Muscle layer of colon (tissue), 2 donors: ENCODE data around the gene ARHGAP26.
"Not testable (repeated sequence)": the region's sequence is repeated elsewhere in the genome, so short reads cannot be mapped to it uniquely, and the experiment has no call there.

Experiments
- H3K27ac ChIP-seq: one replicate; pipeline ENCODE4 v1.7.0; 2013; ENCODE audit warnings: low read depth, mild to moderate bottlenecking, low read length, moderate library complexity
- H3K27me3 ChIP-seq, 2 donors: one replicate each; pipeline ENCODE4 v1.7.0; 2013; ENCODE audit warnings: low read length in 2 of 2, mild to moderate bottlenecking in 2 of 2; ENCODE audit not compliant: insufficient read depth in 2 of 2, control insufficient read depth in 1 of 2
- H3K36me3 ChIP-seq: one replicate; pipeline ENCODE4 v1.7.0; 2013; ENCODE audit warnings: mild to moderate bottlenecking, low read length; ENCODE audit not compliant: insufficient read depth
- H3K4me1 ChIP-seq: one replicate; pipeline ENCODE4 v1.7.0; 2013; ENCODE audit warnings: mild to moderate bottlenecking, low read length; ENCODE audit not compliant: insufficient read depth
- H3K4me3 ChIP-seq, 2 donors: one replicate each; pipeline ENCODE4 v1.7.0; 2013; ENCODE audit warnings: low read length in 2 of 2, low read depth in 1 of 2, mild to moderate bottlenecking in 1 of 2, moderate library complexity in 1 of 2
- H3K9ac ChIP-seq: one replicate; pipeline ENCODE4 v1.7.0; 2013; ENCODE audit warnings: low read length
- H3K9me3 ChIP-seq: one replicate; pipeline ENCODE4 v1.7.0; 2013; ENCODE audit warnings: mild to moderate bottlenecking, low read length
- donor health status: abdominal sarcoma.
- donor health status: Adenocarcinoma of cecum.

The ARHGAP26 gene

GRCh38 chr5:143195491-143195890 lies 425.3 kb downstream of the ARHGAP26 start:
- Histone ChIP-seq H3K4me3 (no peak overlapping the region), H3K27me3 (no peaks in the 10 kb centered on the region), H3K4me1 (no peaks in the 10 kb centered on the region), H3K27ac (no peak overlapping the region), H3K9ac (no peak overlapping the region), H3K9me3 (no peaks in the 10 kb centered on the region), H3K36me3 (no peaks in the 10 kb centered on the region)

- Histone ChIP-seq H3K36me3 (no peaks in the 10 kb centered on the region), H3K4me3 (no peak overlapping the region), H3K4me1 (no peaks in the 10 kb centered on the region), H3K27me3 (no peaks in the 10 kb centered on the region), H3K9ac (no peak overlapping the region), H3K27ac (no peak overlapping the region), H3K9me3 (no peaks in the 10 kb centered on the region)
Measured at GRCh38 chr5:143196601-143197259, 426.6 kb downstream of the ARHGAP26 start.

GRCh38 chr5:143197260-143197656 lies 427.1 kb downstream of the ARHGAP26 start:
- no peak overlapping the region for H3K4me3 ChIP-seq

GRCh38 chr5:143198332-143198731 lies 428.2 kb downstream of the ARHGAP26 start:
- Histone ChIP-seq H3K36me3 (no peaks in the 10 kb centered on the region), H3K9me3 (no peaks in the 10 kb centered on the region), H3K4me1 (no peaks in the 10 kb centered on the region), H3K9ac (no peak overlapping the region), H3K27me3 (no peaks in the 10 kb centered on the region), H3K4me3 (no peak overlapping the region), H3K27ac (no peak overlapping the region)

More at GRCh38 chr5:143197260-143197656, 427.1 kb downstream of the ARHGAP26 start:
- Histone ChIP-seq H3K27ac (no peak overlapping the region), H3K27me3 (no peaks in the 10 kb centered on the region), H3K9ac (no peak overlapping the region), H3K36me3 (no peaks in the 10 kb centered on the region), H3K4me1 (no peaks in the 10 kb centered on the region), H3K9me3 (no peaks in the 10 kb centered on the region)

GRCh38 chr5:143199161-143199560 lies 429.0 kb downstream of the ARHGAP26 start:
- no peak overlapping the region for H3K27ac ChIP-seq
- no peaks in the 10 kb centered on the region for H3K36me3 ChIP-seq
- H3K4me1 ChIP-seq, result no peaks in the 10 kb centered on the region
- H3K27me3 ChIP-seq, result no peaks in the 10 kb centered on the region
- no peak overlapping the region for H3K4me3 ChIP-seq
- no peak overlapping the region for H3K9ac ChIP-seq
- no peaks in the 10 kb centered on the region for H3K9me3 ChIP-seq

- no peak overlapping the region for H3K4me3 ChIP-seq
- H3K9ac ChIP-seq, result no peak overlapping the region
- H3K36me3 ChIP-seq, result no peaks in the 10 kb centered on the region
- no peaks in the 10 kb centered on the region for H3K27me3 ChIP-seq
- H3K9me3 ChIP-seq, result no peaks in the 10 kb centered on the region
- H3K27ac ChIP-seq, result no peak overlapping the region
- H3K4me1 ChIP-seq, result no peaks in the 10 kb centered on the region
Measured at GRCh38 chr5:143199843-143200242, 429.7 kb downstream of the ARHGAP26 start.

- no peak overlapping the region for H3K27ac ChIP-seq
- H3K9ac ChIP-seq, result no peak overlapping the region
- H3K9me3 ChIP-seq, result no peaks in the 10 kb centered on the region
- H3K4me3 ChIP-seq, result no peak overlapping the region
- no peaks in the 10 kb centered on the region for H3K4me1 ChIP-seq
- H3K27me3 ChIP-seq, result no peaks in the 10 kb centered on the region
- no peaks in the 10 kb centered on the region for H3K36me3 ChIP-seq
Measured at GRCh38 chr5:143200781-143201398, 430.7 kb downstream of the ARHGAP26 start.

- H3K27me3 ChIP-seq, result no peaks in the 10 kb centered on the region
- no peak overlapping the region for H3K4me3 ChIP-seq
- H3K9me3 ChIP-seq, result no peaks in the 10 kb centered on the region
- H3K9ac ChIP-seq, result no peak overlapping the region
- no peaks in the 10 kb centered on the region for H3K4me1 ChIP-seq
- H3K27ac ChIP-seq, result no peak overlapping the region
- H3K36me3 ChIP-seq, result no peaks in the 10 kb centered on the region
Measured at GRCh38 chr5:143201589-143201988, 431.4 kb downstream of the ARHGAP26 start.

- H3K4me1 ChIP-seq, H3K9ac ChIP-seq, H3K27me3 ChIP-seq, H3K27ac ChIP-seq, H3K4me3 ChIP-seq, H3K36me3 ChIP-seq, H3K9me3 ChIP-seq: not testable (repeated sequence)
Measured at GRCh38 chr5:143203301-143203956, 433.3 kb downstream of the ARHGAP26 start.

- Histone ChIP-seq H3K9me3 (no peaks in the 10 kb centered on the region), H3K4me3 (no peak overlapping the region), H3K9ac (no peak overlapping the region), H3K27ac (no peak overlapping the region), H3K36me3 (no peaks in the 10 kb centered on the region), H3K4me1 (no peaks in the 10 kb centered on the region), H3K27me3 (no peaks in the 10 kb centered on the region)
Measured at GRCh38 chr5:143204474-143205246, 434.5 kb downstream of the ARHGAP26 start.

- H3K27ac ChIP-seq, result no peak overlapping the region
- H3K9ac ChIP-seq, result no peak overlapping the region
- no peak overlapping the region for H3K4me3 ChIP-seq
- H3K36me3 ChIP-seq, result no peaks in the 10 kb centered on the region
- H3K9me3 ChIP-seq, result no peaks in the 10 kb centered on the region
- no peaks in the 10 kb centered on the region for H3K4me1 ChIP-seq
- H3K27me3 ChIP-seq, result no peaks in the 10 kb centered on the region
Measured at GRCh38 chr5:143205386-143205785, 435.2 kb downstream of the ARHGAP26 start.
